OCI-LY1 (cell line): ENCODE data around the gene CCDC120.

Source experiments
- H2AFZ ChIP-seq: fragments of 200-600 bp; sonication (generic), shearing (Covaris generic); 2 replicates; pipeline ENCODE4 v1.6.0; 2014; ENCODE audit warnings: antibody characterized with exemption, mild to moderate bottlenecking, low read length
- H3F3A ChIP-seq: fragments of 200-600 bp; sonication (generic), shearing (Covaris generic); 2 replicates; pipeline ENCODE4 v1.6.0; 2014; ENCODE audit warnings: mild to moderate bottlenecking, antibody characterized with exemption, low read length, moderate library complexity; ENCODE audit not compliant: insufficient read depth
- H3K27ac ChIP-seq: fragments of 200-600 bp; sonication (generic); 2 replicates; pipeline ENCODE4 v1.5.1; 2014; ENCODE audit warnings: low read length, mixed run types, mild to moderate bottlenecking, low read depth; ENCODE audit not compliant: poor library complexity, severe bottlenecking
- H3K27me3 ChIP-seq: fragments of 200-600 bp; sonication (generic); 2 replicates; pipeline ENCODE4 v1.6.0; 2014; ENCODE audit warnings: antibody characterized with exemption, mild to moderate bottlenecking, low read length, moderate library complexity; ENCODE audit not compliant: insufficient read depth
- H3K36me3 ChIP-seq: fragments of 200-600 bp; sonication (generic); 2 replicates; pipeline ENCODE4 v1.6.1; 2014; ENCODE audit warnings: mild to moderate bottlenecking, antibody characterized with exemption, low read length, moderate library complexity, mixed read lengths; ENCODE audit not compliant: insufficient read depth
- H3K4me1 ChIP-seq: fragments of 200-600 bp; sonication (generic); 2 replicates; pipeline ENCODE4 v1.5.1; 2014; ENCODE audit warnings: mild to moderate bottlenecking, low read length, moderate library complexity; ENCODE audit not compliant: insufficient read depth, severe bottlenecking
- H3K4me2 ChIP-seq: fragments of 200-600 bp; sonication (generic), shearing (Covaris generic); 2 replicates; pipeline ENCODE4 v1.6.1; 2014; ENCODE audit warnings: low read length
- H3K4me3 ChIP-seq: fragments of 200-600 bp; sonication (generic); 2 replicates; pipeline ENCODE4 v1.5.1; 2014; ENCODE audit warnings: low read length, low read depth, mild to moderate bottlenecking, mixed read lengths; ENCODE audit not compliant: poor library complexity, severe bottlenecking
- H3K79me2 ChIP-seq: fragments of 200-600 bp; shearing (Covaris generic); 2 replicates; pipeline ENCODE4 v1.6.1; 2016; ENCODE audit warnings: mixed run types, low read length, mixed read lengths; ENCODE audit not compliant: insufficient read depth
- H3K9ac ChIP-seq: fragments of 200-600 bp; sonication (generic), shearing (Covaris generic); 2 replicates; pipeline ENCODE4 v1.6.1; 2014; ENCODE audit warnings: mild to moderate bottlenecking, low read length, mixed read lengths
- H3K9me2 ChIP-seq: fragments of 200-600 bp; sonication (generic), shearing (Covaris generic); 2 replicates; pipeline ENCODE4 v1.6.1; 2014; ENCODE audit warnings: low read depth, mild to moderate bottlenecking, low read length, mixed read lengths
- H3K9me3 ChIP-seq: fragments of 200-600 bp; shearing (Covaris generic); 2 replicates; pipeline ENCODE4 v1.6.1; 2014; ENCODE audit warnings: low read length, mixed read lengths
- H4K20me1 ChIP-seq: fragments of 200-600 bp; sonication (generic), shearing (Covaris generic); 2 replicates; pipeline ENCODE4 v1.6.0; 2016; ENCODE audit warnings: mild to moderate bottlenecking, low read length; ENCODE audit not compliant: insufficient read depth
- CTCF ChIP-seq: fragments of 200-600 bp; sonication (generic), shearing (Covaris generic); IDR thresholded peaks from 2 replicates; pipeline ENCODE4 v1.5.1; 2017; ENCODE audit warnings: mild to moderate bottlenecking, antibody characterized with exemption, low read length, moderate library complexity, mixed read lengths
- EZH2 ChIP-seq: fragments of 200-600 bp; sonication (generic), shearing (Covaris generic); IDR thresholded peaks from 2 replicates; pipeline ENCODE4 v1.8.0; 2017; ENCODE audit warnings: borderline replicate concordance, mixed run types, mild to moderate bottlenecking, antibody characterized with exemption, low read length, moderate library complexity, mixed read lengths

Gene CCDC120

GRCh38 chrX:49067285-49068120 lies 8.7 kb downstream of the CCDC120 start:
- H3K4me1 ChIP-seq = peaks cover under 1% of the 10 kb centered on the region
- H3K9me2 ChIP-seq = no peaks in the 10 kb centered on the region
- H4K20me1 ChIP-seq = no peaks in the 10 kb centered on the region
- no peak overlapping the region for H2AFZ ChIP-seq
- TF ChIP-seq EZH2 (no peak), CTCF (no peak)
- no peak overlapping the region for H3K9ac ChIP-seq
- H3K36me3 ChIP-seq = 0 out of 2 replicates have a peak, but pooled peaks cover 3% of the 10 kb centered on the region
- H3K4me3 ChIP-seq = no peak overlapping the region
- H3K27me3 ChIP-seq = no peaks in the 10 kb centered on the region
- no peaks in the 10 kb centered on the region for H3K79me2 ChIP-seq
- no peaks in the 10 kb centered on the region for H3F3A ChIP-seq
- no peak overlapping the region for H3K27ac ChIP-seq
- no peaks in the 10 kb centered on the region for H3K9me3 ChIP-seq
- no peak overlapping the region for H3K4me2 ChIP-seq

DNA sequence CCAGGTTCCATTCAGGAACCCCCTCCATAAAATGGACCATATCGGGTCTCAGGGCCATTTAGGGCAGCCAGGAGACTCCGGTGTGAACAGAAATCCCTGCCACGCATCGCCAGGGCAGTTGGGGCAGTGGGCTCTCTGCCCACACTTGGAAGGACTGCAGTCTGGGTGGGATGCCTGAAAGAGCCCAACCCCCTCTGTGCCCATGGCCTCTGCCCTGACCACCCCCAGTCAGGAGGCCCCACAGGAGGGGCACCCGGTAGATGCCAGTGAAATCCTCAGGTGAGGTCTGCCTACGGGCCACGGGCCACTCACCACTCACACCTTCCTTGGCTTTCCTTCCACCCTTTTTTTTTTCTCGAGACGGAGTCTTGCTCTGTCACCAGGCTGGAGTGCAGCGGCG lies 10.2 kb downstream of the CCDC120 start:
- H4K20me1 ChIP-seq = no peaks in the 10 kb centered on the region
- H3K36me3 ChIP-seq = 0 out of 2 replicates have a peak, but pooled peaks cover 3% of the 10 kb centered on the region
- no peaks in the 10 kb centered on the region for H3K27me3 ChIP-seq
- no peak overlapping the region for H2AFZ ChIP-seq
- no peaks in the 10 kb centered on the region; the same call in 1 of the 2 replicates for H3K79me2 ChIP-seq
- no peak overlapping the region for H3K4me2 ChIP-seq
- no peaks in the 10 kb centered on the region for H3K9me2 ChIP-seq
- H3K27ac ChIP-seq = no peak overlapping the region
- H3F3A ChIP-seq = no peaks in the 10 kb centered on the region
- TF ChIP-seq CTCF = no peak
- no peak for TF ChIP-seq EZH2
- H3K9ac ChIP-seq = no peak overlapping the region
- no peak overlapping the region for H3K4me3 ChIP-seq
- peaks cover 12% of the 10 kb centered on the region for H3K4me1 ChIP-seq
- H3K9me3 ChIP-seq = no peaks in the 10 kb centered on the region

DNA sequence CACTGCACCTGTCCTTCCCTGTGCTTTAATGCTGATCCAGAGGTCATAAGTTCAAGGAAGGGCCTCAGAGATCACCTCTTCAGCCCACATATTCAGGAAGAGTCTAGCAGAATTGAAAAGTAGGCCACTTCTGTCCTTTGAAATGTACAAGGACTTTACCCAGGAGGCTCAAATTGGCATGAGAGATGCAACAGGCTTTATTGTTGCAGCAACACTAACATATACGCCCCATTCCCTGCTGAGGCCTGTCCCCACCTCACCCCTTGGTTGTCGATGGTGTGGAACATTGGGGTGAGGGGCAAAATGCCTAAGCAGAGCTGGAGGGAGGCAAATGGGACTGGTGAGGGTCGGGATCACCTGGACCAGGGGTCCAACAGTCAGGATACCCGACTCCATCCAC lies 12.2 kb downstream of the CCDC120 start:
- H4K20me1 ChIP-seq = no peaks in the 10 kb centered on the region
- no peaks in the 10 kb centered on the region for H3K27me3 ChIP-seq
- no peak overlapping the region for H3K4me2 ChIP-seq
- H3K27ac ChIP-seq = no peak overlapping the region
- no peak overlapping the region for H2AFZ ChIP-seq
- 0 out of 2 replicates have a peak, but pooled peaks cover 3% of the 10 kb centered on the region for H3K36me3 ChIP-seq
- no peaks in the 10 kb centered on the region; the same call in 1 of the 2 replicates for H3K79me2 ChIP-seq
- H3F3A ChIP-seq = no peaks in the 10 kb centered on the region
- no peaks in the 10 kb centered on the region for H3K9me3 ChIP-seq
- no peak overlapping the region for H3K4me3 ChIP-seq
- H3K9ac ChIP-seq = no peak overlapping the region
- H3K9me2 ChIP-seq = no peaks in the 10 kb centered on the region
- peaks cover 17% of the 10 kb centered on the region for H3K4me1 ChIP-seq
- TF ChIP-seq EZH2 = no peak
- no peak for TF ChIP-seq CTCF
